ENCODE measurements around the gene CHD3. TPM values are rescaled to one million over a fixed set of nuclear protein-coding genes. Genes with fewer than 3 reads are reported as not detected.

The CHD3 gene
- 136 TPM for total RNA-seq

DNA sequence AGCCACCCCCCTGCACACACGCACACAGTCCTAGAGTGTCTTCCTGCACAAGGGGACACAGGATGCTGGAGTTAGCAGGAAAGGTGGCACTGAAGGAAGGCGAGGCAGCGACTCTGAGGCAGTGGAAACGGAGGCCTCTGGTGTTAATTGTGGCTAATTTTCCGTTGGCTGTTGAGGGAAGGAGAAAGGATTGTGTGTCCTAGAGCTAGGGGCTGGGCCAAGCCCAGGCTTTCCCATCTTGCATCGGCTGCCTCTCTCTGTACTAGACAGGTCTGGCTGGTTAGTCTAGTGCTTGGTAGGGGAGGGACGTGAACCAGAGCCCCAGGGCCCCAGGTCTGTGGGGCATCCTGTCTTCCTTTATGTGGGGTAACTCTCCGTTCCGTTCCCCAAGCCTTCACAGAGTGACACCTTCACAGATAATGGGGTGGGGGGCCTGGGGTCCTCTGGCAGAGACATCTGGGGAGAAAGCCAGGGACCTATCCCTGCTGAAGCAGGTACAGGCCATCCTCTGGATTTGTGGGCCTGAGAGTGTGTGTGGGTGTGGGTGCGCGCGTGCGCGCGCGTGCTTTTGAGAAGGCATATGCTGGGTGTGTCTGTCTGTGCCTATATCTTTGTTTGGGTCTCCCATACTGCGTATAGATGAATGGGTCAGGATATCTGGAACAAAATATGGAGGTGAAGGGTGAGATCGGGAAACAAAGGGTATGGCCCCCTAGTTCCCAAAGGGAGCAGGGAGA lies at the start of gene CHD3:
Gene CHD3, plus strand, starts transcription at position 606 of the 737 bp plus-strand sequence. CDS start 212 bp downstream, outside the sequence.

DNA sequence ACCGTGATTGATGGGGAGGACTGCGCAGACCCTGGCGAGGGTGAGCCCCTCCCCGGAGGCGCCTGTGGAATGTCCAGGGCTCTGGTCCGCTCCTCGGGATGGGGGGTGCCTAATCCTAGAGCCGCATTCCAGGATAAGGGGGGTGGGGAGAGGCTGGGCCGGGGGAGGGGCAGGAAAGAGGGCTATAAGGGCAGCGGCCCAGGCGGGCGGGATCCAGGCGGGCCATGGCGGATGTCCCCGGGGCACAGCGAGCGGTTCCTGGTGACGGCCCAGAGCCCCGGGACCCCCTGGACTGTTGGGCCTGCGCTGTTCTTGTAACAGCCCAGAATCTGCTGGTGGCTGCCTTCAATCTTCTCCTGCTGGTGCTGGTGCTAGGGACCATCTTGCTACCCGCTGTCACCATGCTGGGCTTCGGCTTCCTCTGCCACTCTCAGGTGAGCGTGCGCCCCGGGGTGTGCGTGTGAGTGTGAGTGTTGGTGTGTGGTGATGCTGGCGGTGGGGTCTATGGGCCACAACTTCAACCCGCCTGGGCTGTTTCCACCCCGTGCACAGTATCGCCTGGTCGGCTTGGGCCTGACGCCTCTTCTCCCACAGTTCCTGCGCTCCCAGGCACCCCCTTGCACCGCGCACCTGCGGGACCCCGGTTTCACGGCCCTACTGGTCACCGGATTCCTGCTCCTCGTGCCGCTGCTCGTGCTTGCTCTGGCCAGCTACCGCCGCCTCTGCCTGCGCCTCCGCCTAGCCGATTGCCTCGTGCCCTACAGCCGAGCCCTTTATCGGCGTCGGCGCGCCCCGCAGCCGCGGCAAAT lies 33.5 kb upstream of the CHD3 start, which contains the start of gene TMEM88:
Gene TMEM88, plus strand, starts transcription at position 216 of the 809 bp plus-strand sequence. Its CDS starts 9 bp downstream, at position 225.

GRCh38 chr17:7856811-7857712 lies 31.5 kb upstream of the CHD3 start, which contains the start of gene NAA38:
TSS of gene NAA38 (minus strand) at chr17:7857559. CDS start at chr17:7857463, 96 bp downstream.

DNA sequence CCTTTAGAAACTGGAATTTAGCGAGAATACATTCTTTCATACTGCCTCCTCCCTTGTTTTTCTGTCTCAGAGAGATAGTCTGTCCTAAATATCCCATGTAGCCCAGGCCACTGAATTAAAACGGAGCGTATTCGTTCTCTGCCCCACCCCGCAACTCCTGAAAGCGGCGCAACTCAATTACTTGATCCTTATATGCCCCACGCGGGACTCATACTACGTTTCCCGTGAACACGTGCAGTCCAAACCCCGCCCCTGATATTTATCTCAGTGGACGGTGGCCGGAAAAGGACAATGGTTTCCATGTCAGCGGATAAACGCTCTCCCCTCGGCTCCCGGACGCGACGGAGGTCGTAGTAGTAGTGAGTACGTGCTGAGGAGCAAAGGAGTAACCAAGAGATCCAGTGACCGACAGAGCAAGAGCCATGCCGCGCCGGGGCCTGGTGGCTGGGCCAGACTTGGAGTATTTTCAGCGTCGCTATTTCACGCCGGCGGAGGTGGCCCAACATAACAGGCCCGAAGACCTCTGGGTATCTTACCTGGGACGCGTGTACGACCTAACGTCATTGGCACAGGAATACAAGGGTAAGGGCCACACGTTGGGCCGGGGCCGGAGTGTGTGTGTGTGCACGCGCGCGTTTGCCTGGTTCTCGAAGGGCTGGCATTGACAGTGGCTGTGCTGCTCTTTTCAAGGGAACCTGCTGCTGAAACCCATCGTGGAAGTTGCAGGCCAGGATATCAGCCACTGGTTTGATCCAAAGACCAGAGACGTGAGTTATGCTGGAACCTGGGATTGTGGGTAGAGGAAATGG lies 30.7 kb upstream of the CHD3 start, which contains the start of gene CYB5D1:
Gene CYB5D1, plus strand, starts transcription at position 291 of the 809 bp plus-strand sequence. Its CDS starts 132 bp downstream, at position 423.

DNA sequence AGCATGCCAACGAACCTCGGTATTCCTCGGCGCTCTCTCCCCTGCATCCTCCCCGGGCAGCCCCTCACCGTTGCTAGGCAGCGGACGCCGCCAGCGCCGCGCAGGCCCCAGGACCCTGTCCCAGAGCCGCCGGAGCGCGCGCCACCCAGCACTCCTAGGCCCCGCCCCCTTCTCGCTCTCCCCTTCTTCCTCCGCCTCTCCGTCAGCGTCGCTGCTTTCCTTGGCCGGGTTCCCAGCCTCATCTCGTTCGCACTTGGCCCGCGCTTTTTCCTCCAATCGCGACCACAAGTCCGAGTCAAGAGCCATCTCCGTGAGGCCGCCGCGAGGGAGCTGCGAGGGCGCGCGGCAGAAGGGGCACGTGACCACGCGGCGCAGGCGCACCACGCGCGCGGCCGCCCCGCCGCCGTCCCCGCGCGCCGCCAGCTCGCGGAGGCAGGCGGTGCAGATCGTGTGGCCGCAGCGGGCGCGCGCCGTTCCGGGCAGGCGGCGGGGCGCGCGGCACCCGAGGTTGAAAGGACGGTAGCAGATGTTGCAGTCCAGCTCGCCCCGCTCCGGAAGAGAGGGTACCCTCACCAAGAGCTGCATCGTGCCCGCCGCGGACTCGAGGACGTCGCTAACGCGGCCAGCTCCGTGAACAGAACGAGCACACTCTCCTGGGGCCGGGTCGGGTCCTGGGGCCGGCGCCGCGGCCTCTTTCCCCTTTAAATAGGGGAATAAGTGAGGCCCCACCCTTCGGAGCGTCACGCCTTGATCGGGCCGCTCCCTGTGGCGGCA lies 27.2 kb downstream of the CHD3 start, which contains the start of gene RNF227:
Gene RNF227, minus strand, starts transcription at position 679 of the 774 bp plus-strand sequence. Its CDS starts 94 bp downstream, at position 585.

GRCh38 chr17:7929158-7930023 lies 40.8 kb downstream of the CHD3 start, which contains the start of gene KCNAB3:
TSS of gene KCNAB3 (minus strand) at chr17:7929856. CDS start at chr17:7929435, 421 bp downstream.

DNA sequence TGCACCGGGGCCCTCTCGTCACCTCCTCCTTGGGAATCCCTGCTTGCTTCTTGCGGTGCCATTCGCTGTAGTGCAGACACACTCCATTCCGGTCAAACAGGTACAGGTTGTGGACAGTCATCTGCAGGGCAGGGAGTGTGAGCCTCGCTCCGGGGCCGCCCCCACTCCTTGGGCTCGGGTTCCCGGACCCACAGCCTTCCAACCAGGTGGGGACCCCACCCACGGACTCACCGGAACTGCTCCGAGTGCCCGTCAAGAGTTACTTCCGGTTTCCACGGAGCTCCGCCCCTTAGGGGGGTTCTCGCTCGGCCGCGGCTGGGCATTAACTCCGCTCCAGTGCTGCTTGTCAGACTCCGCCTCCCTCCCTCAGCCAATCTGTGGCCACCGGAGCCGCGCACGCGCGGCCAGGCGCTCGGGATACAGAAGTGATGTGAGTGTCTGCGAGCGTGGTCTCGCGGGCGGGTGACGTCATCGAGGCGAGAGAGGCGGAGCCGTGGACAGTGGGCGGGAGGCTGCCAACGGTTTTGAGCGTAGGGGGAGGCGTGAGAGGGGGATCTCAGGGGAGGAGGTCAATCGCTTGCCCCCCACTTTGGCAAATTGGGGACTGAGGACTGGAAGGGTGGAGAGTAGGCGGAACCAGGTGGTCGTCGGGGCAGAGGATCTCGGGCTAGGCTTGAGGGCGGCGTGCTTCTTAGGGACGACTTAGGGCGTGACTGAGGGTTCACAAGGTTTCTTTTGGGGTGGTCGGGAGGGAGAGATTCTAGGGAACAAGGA lies 43.3 kb downstream of the CHD3 start, which contains the start of the genes CNTROB and TRAPPC1:
Gene CNTROB, plus strand, starts transcription at position 498 of the 774 bp plus-strand sequence. CDS start 874 bp downstream, outside the sequence.
Gene TRAPPC1, minus strand, starts transcription at position 238 of the 774 bp plus-strand sequence. Its CDS starts 117 bp downstream, at position 121.

Small RNA genes within 50 kb of the gene (small RNA-seq; reads per million reads assigned to genes)
- 79.8 reads per million, percentile 97 among the genes with 10 or more reads in this experiment for gene SCARNA21 (ENCODE audit: low replicate concordance)

Other genes starting within 250 kb of the CHD3 start
- 13.1 TPM for gene ATP1B2, start 237.9 kb upstream of the CHD3 start, total RNA-seq
- 47.4 TPM for gene TP53, start 201.3 kb upstream of the CHD3 start, total RNA-seq
- gene WRAP53, start 200.3 kb upstream of the CHD3 start, total RNA-seq, result 8.2 TPM
- gene EFNB3, start 183.6 kb upstream of the CHD3 start, total RNA-seq, result 8.7 TPM
- 0.47 TPM for gene DNAH2, start 171.0 kb upstream of the CHD3 start, total RNA-seq
- 22.2 TPM for gene KDM6B, start 54.6 kb upstream of the CHD3 start, total RNA-seq
- gene TMEM88, start 33.7 kb upstream of the CHD3 start, total RNA-seq, result 21.1 TPM
- 139 TPM for gene NAA38, start 31.2 kb upstream of the CHD3 start, total RNA-seq
- 17.4 TPM for gene CYB5D1, start 30.8 kb upstream of the CHD3 start, total RNA-seq
- gene RNF227, start 27.5 kb downstream of the CHD3 start, total RNA-seq, result 7.0 TPM
- 4.1 TPM for gene KCNAB3, start 41.1 kb downstream of the CHD3 start, total RNA-seq
- gene TRAPPC1, start 43.2 kb downstream of the CHD3 start, total RNA-seq, result 30.5 TPM
- 36.7 TPM for gene CNTROB, start 43.4 kb downstream of the CHD3 start, total RNA-seq
- 0.23 TPM for gene GUCY2D, start 113.8 kb downstream of the CHD3 start, total RNA-seq
- 0.99 TPM for gene ALOX15B, start 150.3 kb downstream of the CHD3 start, total RNA-seq
- gene ALOX12B, start 198.9 kb downstream of the CHD3 start, total RNA-seq, result 0.41 TPM
- not detected for gene ALOXE3, start 229.7 kb downstream of the CHD3 start, total RNA-seq
- not detected for gene HES7, start 235.3 kb downstream of the CHD3 start, total RNA-seq

Data from metanephros (tissue), 2 donors.